ENCODE measurements around the gene PTPRM. TPM values are rescaled to one million over a fixed set of nuclear protein-coding genes. Genes with fewer than 3 reads are reported as not detected.

PTPRM gene
- total RNA-seq, 1 experiment from 2014 or later: 1.6 TPM

DNA sequence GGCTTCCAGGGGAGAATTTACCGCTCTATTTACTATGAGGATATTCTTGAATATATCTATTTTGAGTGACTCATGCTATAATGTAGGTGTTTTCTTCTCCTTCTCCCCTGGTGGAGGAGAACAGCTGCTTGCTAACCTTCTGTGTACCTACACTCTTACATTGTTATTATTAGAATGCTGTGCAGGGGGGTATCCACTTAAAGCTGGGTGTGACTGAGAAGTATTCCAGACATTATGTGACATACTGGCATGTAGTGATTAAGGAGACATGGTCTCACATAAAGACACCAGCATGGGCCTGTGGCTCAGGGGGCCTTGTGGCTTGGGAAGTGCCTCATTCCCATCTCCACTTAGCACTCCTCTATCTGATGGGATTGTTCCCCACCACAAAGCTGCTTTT, 287.9 kb downstream of the PTPRM start:
- CTCF ChIA-PET: no interaction called here
- Histone ChIP-seq H3K36me3 (ENCODE audit: control insufficient read depth, insufficient read depth, low read length) (no peaks in the 10 kb centered on the region), H3K27ac (ENCODE audit: low read length) (no peak overlapping the region), H3K4me3 (ENCODE audit: low read depth in 2 of 2, low read length in 2 of 2) (no peak overlapping the region), H3K27me3 (ENCODE audit: control insufficient read depth, insufficient read depth, low read length) (no peaks in the 10 kb centered on the region), H3K9me3 (ENCODE audit: control insufficient read depth, insufficient read depth, low read depth, low read length) (no peaks in the 10 kb centered on the region), H3K4me1 (ENCODE audit: control insufficient read depth, insufficient read depth, low read length) (no peaks in the 10 kb centered on the region)
- intact Hi-C loops (cut with micrococcal nuclease; ENCODE audit: unreplicated experiment): no loop called here
- ATAC-seq: no peak
- no peak for DNase-seq (ENCODE audit: low read depth, low spot score)
- no TSS peak for BruUV-seq (replicated peaks)
- TF ChIP-seq REST (IDR thresholded peaks at IDR 0.05; ENCODE audit: insufficient read depth in 1 of 2, low read depth in 2 of 2, low read length in 1 of 2) (no peak), POLR2AphosphoS5 (IDR thresholded peaks at IDR 0.05; ENCODE audit: low read depth, low read length) (no peak), TCF7L2 (IDR thresholded peaks at IDR 0.05; ENCODE audit: low read depth, low read length) (no peak), SIN3A (IDR thresholded peaks at IDR 0.05; ENCODE audit: borderline replicate concordance, insufficient read depth, low read depth, low read length) (no peak)
- POLR2A ChIA-PET: no interaction called here
- in situ Hi-C loops (cut with HindIII; ENCODE audit: low pct_unique_long_range_greater_than_20kb, low sequenced_read_pairs): no loop called here

DNA sequence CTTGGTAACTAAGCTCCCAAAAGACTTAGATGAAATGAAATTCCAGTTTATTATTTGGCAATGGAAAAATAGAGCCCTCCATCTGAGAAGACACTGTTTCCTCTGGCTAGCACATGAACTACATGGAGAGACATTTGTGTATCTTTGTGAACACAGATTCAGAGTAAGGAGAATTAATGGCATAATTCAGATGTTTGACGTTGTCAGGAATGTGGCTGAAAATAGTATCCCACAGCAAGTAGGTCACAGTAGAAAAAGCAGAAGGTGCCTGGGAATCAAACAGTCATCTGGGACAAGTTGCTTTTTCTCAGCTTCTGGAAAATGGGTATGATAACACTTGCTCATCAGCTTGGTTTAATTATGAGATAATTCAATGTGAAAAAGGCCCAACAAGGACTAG, 288.6 kb downstream of the PTPRM start:
- ChIA-PET CTCF (no interaction called here), POLR2A (no interaction called here)
- Histone ChIP-seq H3K4me1 (ENCODE audit: control insufficient read depth, insufficient read depth, low read length) (no peaks in the 10 kb centered on the region), H3K27ac (ENCODE audit: low read length) (no peak overlapping the region), H3K27me3 (ENCODE audit: control insufficient read depth, insufficient read depth, low read length) (no peaks in the 10 kb centered on the region), H3K36me3 (ENCODE audit: control insufficient read depth, insufficient read depth, low read length) (no peaks in the 10 kb centered on the region), H3K9me3 (ENCODE audit: control insufficient read depth, insufficient read depth, low read depth, low read length) (no peaks in the 10 kb centered on the region), H3K4me3 (ENCODE audit: low read depth in 2 of 2, low read length in 2 of 2) (no peak overlapping the region)
- in situ Hi-C loops (cut with HindIII; ENCODE audit: low pct_unique_long_range_greater_than_20kb, low sequenced_read_pairs): no loop called here
- no peak for ATAC-seq
- TF ChIP-seq POLR2AphosphoS5 (IDR thresholded peaks at IDR 0.05; ENCODE audit: low read depth, low read length) (no peak), TCF7L2 (IDR thresholded peaks at IDR 0.05; ENCODE audit: low read depth, low read length) (no peak), CTCF (IDR thresholded peaks at IDR 0.05) (no peak), REST (IDR thresholded peaks at IDR 0.05; ENCODE audit: insufficient read depth in 1 of 2, low read depth in 2 of 2, low read length in 1 of 2) (no peak), SIN3A (IDR thresholded peaks at IDR 0.05; ENCODE audit: borderline replicate concordance, insufficient read depth, low read depth, low read length) (no peak)
- no TSS peak for BruUV-seq (replicated peaks)
- no peak for DNase-seq (ENCODE audit: low read depth, low spot score)
- intact Hi-C loops (cut with micrococcal nuclease; ENCODE audit: unreplicated experiment): no loop called here

Measured in Panc1 (cell line).